ENCODE results near the gene RHBDD1. TPM values are rescaled to one million over a fixed set of nuclear protein-coding genes. Genes with fewer than 3 reads are reported as not detected.

Gene RHBDD1
- total RNA-seq, 1 donor from 2014 or later, result 90.2 TPM

DNA sequence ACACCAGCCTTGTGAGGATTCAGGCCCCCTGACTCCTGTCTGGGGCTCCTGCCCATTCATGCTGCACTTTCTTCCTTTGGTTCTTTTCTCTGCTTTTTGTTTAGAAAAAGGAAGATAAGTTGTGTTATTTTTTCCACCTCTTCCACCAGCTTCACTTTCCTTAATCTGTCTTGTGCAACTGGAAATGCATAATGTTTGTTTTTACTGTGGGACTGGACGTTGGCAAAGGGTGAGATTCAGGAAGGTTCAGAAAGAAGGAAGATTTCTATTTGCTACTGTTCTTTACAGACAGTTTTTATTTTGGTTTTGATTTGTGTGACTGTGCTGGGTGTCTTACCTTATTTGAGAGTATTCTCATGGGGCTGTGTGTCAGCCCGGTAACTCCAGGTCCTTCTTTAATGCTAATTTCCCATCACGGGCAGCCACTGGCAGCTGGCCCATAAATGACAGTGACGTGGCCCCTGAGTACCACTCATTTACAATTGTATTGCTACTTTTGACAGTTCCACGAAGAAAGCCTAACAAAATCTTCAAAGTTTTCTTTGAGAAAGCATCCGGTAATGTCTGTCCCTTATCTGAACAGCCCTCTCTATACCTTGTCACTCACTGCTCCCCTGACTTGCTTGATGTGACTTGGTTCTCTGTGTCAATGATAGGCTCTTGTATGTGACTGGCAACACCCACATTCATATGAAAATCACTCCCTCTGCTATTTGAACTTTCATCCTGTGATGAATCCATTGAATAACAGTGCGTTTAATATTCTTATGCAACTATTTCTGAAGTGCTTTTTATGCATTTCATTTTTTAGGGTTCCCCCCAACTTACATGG, 32.7 kb downstream of the RHBDD1 start:
- Mint-ChIP-seq H3K9me3 (no peaks in the 10 kb centered on the region), H3K27ac (no peak overlapping the region), H3K27me3 (no peaks in the 10 kb centered on the region), H3K4me1 (peaks cover 12% of the 10 kb centered on the region), H3K36me3 (ENCODE audit: low read depth) (peaks cover 72% of the 10 kb centered on the region), H3K4me3 (no peak overlapping the region)
- intact Hi-C loops (cut with micrococcal nuclease), result no loop called here
- CTCF ChIA-PET, result no interaction called here
- DNase-seq, result no peak
- ATAC-seq (ENCODE audit: low read depth), result no peak
- POLR2A ChIA-PET, result no interaction called here
- TF ChIP-seq, protein P1, sequence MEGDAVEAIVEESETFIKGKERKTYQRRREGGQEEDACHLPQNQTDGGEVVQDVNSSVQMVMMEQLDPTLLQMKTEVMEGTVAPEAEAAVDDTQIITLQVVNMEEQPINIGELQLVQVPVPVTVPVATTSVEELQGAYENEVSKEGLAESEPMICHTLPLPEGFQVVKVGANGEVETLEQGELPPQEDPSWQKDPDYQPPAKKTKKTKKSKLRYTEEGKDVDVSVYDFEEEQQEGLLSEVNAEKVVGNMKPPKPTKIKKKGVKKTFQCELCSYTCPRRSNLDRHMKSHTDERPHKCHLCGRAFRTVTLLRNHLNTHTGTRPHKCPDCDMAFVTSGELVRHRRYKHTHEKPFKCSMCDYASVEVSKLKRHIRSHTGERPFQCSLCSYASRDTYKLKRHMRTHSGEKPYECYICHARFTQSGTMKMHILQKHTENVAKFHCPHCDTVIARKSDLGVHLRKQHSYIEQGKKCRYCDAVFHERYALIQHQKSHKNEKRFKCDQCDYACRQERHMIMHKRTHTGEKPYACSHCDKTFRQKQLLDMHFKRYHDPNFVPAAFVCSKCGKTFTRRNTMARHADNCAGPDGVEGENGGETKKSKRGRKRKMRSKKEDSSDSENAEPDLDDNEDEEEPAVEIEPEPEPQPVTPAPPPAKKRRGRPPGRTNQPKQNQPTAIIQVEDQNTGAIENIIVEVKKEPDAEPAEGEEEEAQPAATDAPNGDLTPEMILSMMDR (IDR thresholded peaks at IDR 0.05), result no peak

DNA sequence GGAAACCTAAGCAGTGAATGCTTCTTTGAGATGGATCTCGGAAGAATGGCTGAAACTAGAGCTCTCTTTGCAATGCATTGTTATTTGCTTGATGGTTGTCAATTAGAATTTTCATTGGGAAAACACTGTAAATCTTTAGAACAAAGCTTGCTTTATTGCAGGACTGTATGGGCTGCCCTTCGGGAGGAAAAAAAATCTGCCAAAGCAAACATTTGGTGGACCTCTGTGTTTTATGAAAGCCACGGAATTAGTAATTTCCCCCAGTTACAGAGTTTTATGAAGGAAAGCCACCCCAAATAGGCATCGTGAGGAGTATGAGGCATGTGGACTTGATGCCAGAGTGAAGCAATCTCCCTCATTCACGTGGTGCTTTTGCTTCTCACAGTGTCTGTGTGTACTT, 33.5 kb downstream of the RHBDD1 start:
- H3K9me3 Mint-ChIP-seq, result no peaks in the 10 kb centered on the region
- peaks cover 71% of the 10 kb centered on the region for H3K36me3 Mint-ChIP-seq (ENCODE audit: low read depth)
- POLR2A ChIA-PET, result no interaction called here
- intact Hi-C loops (cut with micrococcal nuclease), result no loop called here
- ATAC-seq (ENCODE audit: low read depth), result no peak
- DNase-seq, result no peak
- no peak overlapping the region for H3K27ac Mint-ChIP-seq
- H3K4me3 Mint-ChIP-seq, result no peak overlapping the region
- CTCF ChIA-PET, result no interaction called here
- TF ChIP-seq, protein P1 (IDR thresholded peaks at IDR 0.05), result no peak
- peaks cover 18% of the 10 kb centered on the region for H3K4me1 Mint-ChIP-seq
- no peaks in the 10 kb centered on the region for H3K27me3 Mint-ChIP-seq

DNA sequence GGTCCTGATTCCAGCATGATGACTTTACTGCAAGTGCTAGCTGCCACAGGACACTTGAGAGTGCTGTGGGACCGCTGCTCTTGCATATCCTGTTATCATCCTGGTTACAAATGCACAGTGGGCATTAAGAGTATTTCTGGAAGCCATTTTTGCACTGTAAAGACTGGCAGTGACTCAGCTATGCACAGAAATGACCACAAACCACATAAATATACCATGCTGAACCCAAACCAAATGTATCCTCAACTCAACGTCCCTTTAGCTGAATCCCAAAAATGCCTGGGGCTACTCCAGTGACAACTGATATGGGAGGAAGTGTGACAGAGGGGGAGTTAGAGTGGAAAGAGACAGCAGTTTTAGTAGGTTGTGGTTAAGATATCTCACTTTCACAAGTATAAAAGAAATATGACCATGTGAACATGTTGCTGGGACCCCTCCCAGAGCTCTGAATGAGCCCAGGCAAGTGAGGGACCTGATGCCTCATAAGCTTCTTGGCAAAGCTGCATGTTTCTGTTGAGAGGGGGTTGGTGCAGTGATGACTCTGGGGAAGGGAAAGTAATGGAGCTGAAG, 37.3 kb downstream of the RHBDD1 start:
- ChIA-PET CTCF (interaction anchor here (1.0 kb wide), 1 partner anchor 26 kb away, joined by 3 read pairs; no protein-coding TSS in a partner anchor), POLR2A (no interaction called here)
- Mint-ChIP-seq H3K9me3 (no peaks in the 10 kb centered on the region), H3K36me3 (ENCODE audit: low read depth) (peaks cover 70% of the 10 kb centered on the region), H3K4me3 (no peak overlapping the region), H3K27me3 (no peaks in the 10 kb centered on the region), H3K4me1 (peaks cover 34% of the 10 kb centered on the region), H3K27ac (no peak overlapping the region)
- no peak for ATAC-seq (ENCODE audit: low read depth)
- DNase-seq, result no peak
- intact Hi-C loops (cut with micrococcal nuclease), result loop anchor here (5.0 kb wide), 1 partner anchor 34 kb away; no protein-coding TSS in a partner anchor
- TF ChIP-seq, protein P1 (IDR thresholded peaks at IDR 0.05), result no peak

DNA sequence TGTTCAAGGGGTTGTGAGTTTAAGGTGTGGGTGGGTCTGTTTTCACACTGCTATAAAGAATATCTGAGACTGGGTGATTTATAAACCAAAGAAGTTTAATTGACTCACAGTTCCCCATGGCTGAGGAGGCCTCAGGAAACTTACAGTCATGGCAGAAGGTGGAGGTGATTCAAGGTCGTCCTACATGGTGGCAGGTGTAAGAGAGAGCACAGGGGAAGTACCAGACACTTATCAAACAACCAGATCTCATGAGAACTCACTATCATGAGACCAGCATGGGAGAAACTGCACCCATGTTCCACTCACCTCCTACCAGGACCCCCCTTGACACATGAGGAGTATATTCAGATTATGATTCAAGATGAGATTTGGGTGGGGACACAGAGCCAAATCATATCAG, 38.0 kb downstream of the RHBDD1 start:
- Mint-ChIP-seq H3K4me3 (no peak overlapping the region), H3K4me1 (peaks cover 32% of the 10 kb centered on the region), H3K36me3 (ENCODE audit: low read depth) (peaks cover 69% of the 10 kb centered on the region), H3K9me3 (no peaks in the 10 kb centered on the region), H3K27me3 (no peaks in the 10 kb centered on the region), H3K27ac (no peak overlapping the region)
- intact Hi-C loops (cut with micrococcal nuclease), result loop anchor here (2.0 to 5.0 kb wide), 2 partner anchors 19 to 33 kb away; no protein-coding TSS in a partner anchor
- ChIA-PET CTCF (no interaction called here), POLR2A (no interaction called here)
- TF ChIP-seq, protein P1 (IDR thresholded peaks at IDR 0.05), result no peak
- ATAC-seq (ENCODE audit: low read depth), result no peak
- DNase-seq, result no peak

DNA sequence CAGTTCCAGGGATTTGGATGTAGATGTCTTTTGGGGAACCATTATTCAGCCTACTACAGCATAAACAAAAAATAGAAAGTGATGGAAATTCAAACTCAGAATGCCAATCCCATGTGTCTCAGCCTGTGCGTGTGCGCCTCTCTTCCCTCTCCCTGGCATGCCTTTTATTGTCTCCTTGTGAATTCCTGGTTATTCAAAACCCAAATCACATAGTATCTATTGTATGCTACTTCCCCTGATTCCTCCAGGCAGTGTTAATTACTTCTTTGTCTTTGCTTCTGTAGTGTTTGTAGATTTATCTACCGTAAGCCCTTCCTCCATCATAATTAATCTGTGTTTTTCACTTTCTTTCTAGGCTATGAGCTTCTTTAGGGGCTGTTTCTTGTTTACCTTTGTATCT, 38.9 kb downstream of the RHBDD1 start:
- Mint-ChIP-seq H3K4me1 (peaks cover 32% of the 10 kb centered on the region), H3K27ac (no peak overlapping the region), H3K27me3 (no peaks in the 10 kb centered on the region), H3K9me3 (no peaks in the 10 kb centered on the region), H3K4me3 (no peak overlapping the region), H3K36me3 (ENCODE audit: low read depth) (peaks cover 66% of the 10 kb centered on the region)
- CTCF ChIA-PET, result no interaction called here
- no peak for DNase-seq
- intact Hi-C loops (cut with micrococcal nuclease), result loop anchor here (2.0 to 5.0 kb wide), 2 partner anchors 20 to 33 kb away; no protein-coding TSS in a partner anchor
- POLR2A ChIA-PET, result no interaction called here
- TF ChIP-seq, protein P1 (IDR thresholded peaks at IDR 0.05), result no peak
- no peak for ATAC-seq (ENCODE audit: low read depth)

All from activated B cell treated with CpG ODN at 0.5 μM for 24 hours (primary cell).